KMS-11 (cell line): ENCODE data around the gene WDR72.

Experiments used
- H2AFZ ChIP-seq: fragments of 200-600 bp; sonication (generic); 2 replicates; pipeline ENCODE4 v1.6.1; 2016; ENCODE audit warnings: antibody characterized with exemption, mixed run types, low read depth
- H3K27ac ChIP-seq: fragments of 200-600 bp; sonication (generic); 2 replicates; pipeline ENCODE4 v1.6.1; 2016; ENCODE audit warnings: mild to moderate bottlenecking, mixed run types
- H3K27me3 ChIP-seq: fragments of 200-600 bp; sonication (generic); 2 replicates; pipeline ENCODE4 v1.6.1; 2017; ENCODE audit warnings: mild to moderate bottlenecking, low read depth, mixed run types, moderate library complexity; ENCODE audit not compliant: insufficient read depth
- H3K36me3 ChIP-seq: fragments of 200-600 bp; sonication (generic); 2 replicates; pipeline ENCODE4 v1.6.1; 2017; ENCODE audit warnings: mild to moderate bottlenecking, mixed run types; ENCODE audit not compliant: insufficient read depth
- H3K4me1 ChIP-seq: fragments of 200-600 bp; sonication (generic); 2 replicates; pipeline ENCODE4 v1.6.1; 2016; ENCODE audit warnings: mild to moderate bottlenecking, low read depth, mixed run types; ENCODE audit not compliant: poor library complexity, severe bottlenecking
- H3K4me2 ChIP-seq: fragments of 200-600 bp; sonication (generic); 2 replicates; pipeline ENCODE4 v1.7.0; 2016; ENCODE audit warnings: mild to moderate bottlenecking, mixed run types
- H3K4me3 ChIP-seq: fragments of 200-600 bp; sonication (generic); IDR thresholded peaks from 2 replicates; pipeline ENCODE4 v1.6.1; 2017; ENCODE audit warnings: low read depth, low read length, mixed read lengths; ENCODE audit not compliant: insufficient read depth
- H3K79me2 ChIP-seq: fragments of 200-600 bp; sonication (generic); 2 replicates; pipeline ENCODE4 v1.6.1; 2016; ENCODE audit warnings: low read depth, mixed run types; ENCODE audit not compliant: insufficient read depth
- H3K9ac ChIP-seq: fragments of 200-600 bp; sonication (generic); 2 replicates; pipeline ENCODE4 v1.6.1; 2016; ENCODE audit warnings: mild to moderate bottlenecking, mixed run types
- H4K20me1 ChIP-seq: fragments of 200-600 bp; sonication (generic); 2 replicates; pipeline ENCODE4 v1.6.1; 2016; ENCODE audit warnings: mild to moderate bottlenecking, mixed run types; ENCODE audit not compliant: insufficient read depth
- TF ChIP-seq, protein P1 (sequence below): fragments of 200-600 bp; sonication (generic); conservative IDR thresholded peaks from 2 replicates; pipeline ENCODE4 v1.6.1; 2017; ENCODE audit warnings: low read depth, mild to moderate bottlenecking, antibody characterized with exemption, low read length, moderate library complexity, mixed read lengths

The WDR72 gene

DNA sequence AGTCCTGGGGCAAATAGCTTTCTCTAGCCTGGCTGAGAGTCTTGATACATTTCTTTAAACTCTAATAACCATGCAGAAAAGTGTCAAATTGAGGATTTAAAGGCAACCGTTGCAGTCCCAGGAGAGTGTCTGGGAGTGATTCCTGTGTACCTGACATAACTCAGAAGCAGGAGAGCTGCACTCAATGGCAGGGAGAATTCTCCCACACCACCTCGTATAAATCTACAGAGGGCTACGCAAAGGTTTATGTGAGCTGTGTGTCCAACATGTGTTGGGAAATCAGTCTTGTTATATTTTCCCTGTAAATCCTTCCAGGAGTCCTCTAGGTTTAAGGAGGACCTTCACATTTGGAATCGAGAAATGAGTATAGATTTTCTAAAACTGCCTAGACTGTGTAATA is 192.6 kb downstream of the WDR72 start:
- H3K4me2 ChIP-seq: no peak overlapping the region
- TF ChIP-seq, protein P1, sequence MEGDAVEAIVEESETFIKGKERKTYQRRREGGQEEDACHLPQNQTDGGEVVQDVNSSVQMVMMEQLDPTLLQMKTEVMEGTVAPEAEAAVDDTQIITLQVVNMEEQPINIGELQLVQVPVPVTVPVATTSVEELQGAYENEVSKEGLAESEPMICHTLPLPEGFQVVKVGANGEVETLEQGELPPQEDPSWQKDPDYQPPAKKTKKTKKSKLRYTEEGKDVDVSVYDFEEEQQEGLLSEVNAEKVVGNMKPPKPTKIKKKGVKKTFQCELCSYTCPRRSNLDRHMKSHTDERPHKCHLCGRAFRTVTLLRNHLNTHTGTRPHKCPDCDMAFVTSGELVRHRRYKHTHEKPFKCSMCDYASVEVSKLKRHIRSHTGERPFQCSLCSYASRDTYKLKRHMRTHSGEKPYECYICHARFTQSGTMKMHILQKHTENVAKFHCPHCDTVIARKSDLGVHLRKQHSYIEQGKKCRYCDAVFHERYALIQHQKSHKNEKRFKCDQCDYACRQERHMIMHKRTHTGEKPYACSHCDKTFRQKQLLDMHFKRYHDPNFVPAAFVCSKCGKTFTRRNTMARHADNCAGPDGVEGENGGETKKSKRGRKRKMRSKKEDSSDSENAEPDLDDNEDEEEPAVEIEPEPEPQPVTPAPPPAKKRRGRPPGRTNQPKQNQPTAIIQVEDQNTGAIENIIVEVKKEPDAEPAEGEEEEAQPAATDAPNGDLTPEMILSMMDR: no peak
- H3K4me1 ChIP-seq: no peaks in the 10 kb centered on the region
- H3K79me2 ChIP-seq: no peaks in the 10 kb centered on the region
- H3K27ac ChIP-seq: no peak overlapping the region
- H2AFZ ChIP-seq: no peak overlapping the region
- H4K20me1 ChIP-seq: no peaks in the 10 kb centered on the region
- H3K4me3 ChIP-seq: no peak overlapping the region
- H3K36me3 ChIP-seq: no peaks in the 10 kb centered on the region
- no peak overlapping the region for H3K9ac ChIP-seq
- H3K27me3 ChIP-seq: no peaks in the 10 kb centered on the region

DNA sequence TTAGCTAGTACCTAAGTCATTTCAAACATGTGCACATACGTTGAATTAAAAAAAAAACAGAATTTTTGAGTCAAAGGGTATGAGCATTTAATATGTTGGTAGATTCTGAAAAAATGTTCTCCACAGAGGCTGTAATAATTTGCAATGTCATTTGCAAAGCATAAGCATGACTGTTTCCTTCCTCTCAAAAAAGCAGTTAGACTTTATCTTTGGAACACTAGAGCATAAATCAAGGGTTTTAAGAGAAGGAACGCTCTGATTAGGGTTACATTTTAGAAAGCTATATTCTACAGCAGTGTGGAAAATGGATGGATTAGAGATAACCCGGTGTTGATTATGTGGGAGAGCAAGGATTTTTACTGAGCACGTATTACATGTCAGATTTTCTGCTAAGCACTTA is 193.7 kb downstream of the WDR72 start:
- Histone ChIP-seq H3K79me2 (no peaks in the 10 kb centered on the region), H3K4me2 (no peak overlapping the region), H3K36me3 (no peaks in the 10 kb centered on the region), H3K4me3 (no peak overlapping the region), H4K20me1 (no peaks in the 10 kb centered on the region), H3K27ac (no peak overlapping the region), H3K4me1 (no peaks in the 10 kb centered on the region), H3K9ac (no peak overlapping the region), H2AFZ (no peak overlapping the region), H3K27me3 (no peaks in the 10 kb centered on the region)
- TF ChIP-seq, protein P1: no peak

DNA sequence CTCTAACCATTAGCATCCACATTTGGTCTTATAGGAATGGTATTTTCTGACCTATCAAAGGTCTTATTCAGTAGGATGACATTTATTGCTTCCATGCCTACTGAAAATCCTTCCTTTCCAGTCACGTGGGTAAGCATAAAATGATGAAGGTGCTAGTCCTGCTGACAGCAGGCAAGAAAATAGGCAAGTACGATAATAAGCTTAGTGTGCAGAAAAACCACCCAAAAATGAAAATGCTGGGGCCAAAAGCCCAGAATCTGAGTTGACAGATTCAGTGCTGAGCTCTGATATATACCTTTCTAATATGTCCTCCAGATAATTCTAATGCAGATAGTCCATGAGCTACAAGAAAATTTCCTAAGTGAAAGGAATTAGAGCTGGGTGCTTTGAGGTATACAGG is 194.8 kb downstream of the WDR72 start:
- TF ChIP-seq, protein P1: no peak
- no peak overlapping the region for H3K27ac ChIP-seq
- H2AFZ ChIP-seq: no peak overlapping the region
- no peaks in the 10 kb centered on the region for H3K27me3 ChIP-seq
- no peaks in the 10 kb centered on the region for H3K4me1 ChIP-seq
- H3K79me2 ChIP-seq: no peaks in the 10 kb centered on the region
- no peaks in the 10 kb centered on the region for H4K20me1 ChIP-seq
- H3K9ac ChIP-seq: no peak overlapping the region
- no peak overlapping the region for H3K4me2 ChIP-seq
- H3K36me3 ChIP-seq: no peaks in the 10 kb centered on the region
- H3K4me3 ChIP-seq: no peak overlapping the region

DNA sequence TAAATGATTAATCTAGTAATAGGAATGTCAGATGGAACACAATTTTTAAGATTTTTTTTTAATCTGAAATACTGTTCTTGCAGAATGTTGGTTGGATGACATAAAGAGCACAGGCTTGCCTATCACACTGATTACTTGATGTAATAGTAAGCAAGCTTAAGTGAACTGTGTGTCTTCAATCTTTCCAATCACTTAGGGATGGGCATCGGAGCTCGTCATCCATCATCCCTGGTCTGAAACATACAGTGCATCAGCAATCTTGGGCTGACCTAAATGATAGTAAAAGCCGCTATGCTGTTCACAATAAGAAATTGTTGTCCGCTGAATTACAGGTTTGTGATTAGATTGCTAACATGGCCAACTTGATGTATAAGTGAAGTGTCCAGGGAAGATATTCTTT is 195.8 kb downstream of the WDR72 start:
- Histone ChIP-seq H3K27ac (no peak overlapping the region), H3K27me3 (no peaks in the 10 kb centered on the region), H2AFZ (no peak overlapping the region), H3K9ac (no peak overlapping the region), H3K79me2 (no peaks in the 10 kb centered on the region), H3K4me1 (no peaks in the 10 kb centered on the region), H3K4me2 (no peak overlapping the region), H4K20me1 (no peaks in the 10 kb centered on the region), H3K36me3 (no peaks in the 10 kb centered on the region), H3K4me3 (no peak overlapping the region)
- TF ChIP-seq, protein P1: no peak
